ENCODE results near the gene GAN.
"Not testable (repeated sequence)": the region's sequence is repeated elsewhere in the genome, so short reads cannot be mapped to it uniquely, and the experiment has no call there.

Gene GAN

GRCh38 chr16:81417210-81417609, 102.4 kb downstream of the GAN start:
- DNase-seq (ENCODE audit: low spot score): no peak
- TF ChIP-seq CTCF (IDR thresholded peaks at IDR 0.05; ENCODE audit: extremely low read depth, insufficient read depth, missing control alignments): no peak
- in situ Hi-C loops (cut with MboI; ENCODE audit: low pct_unique_long_range_greater_than_20kb, low sequenced_read_pairs, unreplicated experiment): no loop called here

GRCh38 chr16:81419806-81420205, 105.0 kb downstream of the GAN start:
- DNase-seq (ENCODE audit: low spot score): no peak
- TF ChIP-seq CTCF (IDR thresholded peaks at IDR 0.05; ENCODE audit: extremely low read depth, insufficient read depth, missing control alignments): no peak

GRCh38 chr16:81421126-81421525, 106.4 kb downstream of the GAN start:
- in situ Hi-C loops (cut with MboI; ENCODE audit: low pct_unique_long_range_greater_than_20kb, low sequenced_read_pairs, unreplicated experiment): no loop called here
- no peak for TF ChIP-seq CTCF (IDR thresholded peaks at IDR 0.05; ENCODE audit: extremely low read depth, insufficient read depth, missing control alignments)
- no peak for DNase-seq (ENCODE audit: low spot score)

More at GRCh38 chr16:81419806-81420205, 105.0 kb downstream of the GAN start:
- in situ Hi-C loops (cut with MboI; ENCODE audit: low pct_unique_long_range_greater_than_20kb, low sequenced_read_pairs, unreplicated experiment): no loop called here

- TF ChIP-seq CTCF (IDR thresholded peaks at IDR 0.05; ENCODE audit: extremely low read depth, insufficient read depth, missing control alignments): no peak
- in situ Hi-C loops (cut with MboI; ENCODE audit: low pct_unique_long_range_greater_than_20kb, low sequenced_read_pairs, unreplicated experiment): no loop called here
- DNase-seq (ENCODE audit: low spot score): no peak
Measured at GRCh38 chr16:81421536-81421935, 106.8 kb downstream of the GAN start.

- DNase-seq (ENCODE audit: low spot score); in situ Hi-C loops (cut with MboI; ENCODE audit: low pct_unique_long_range_greater_than_20kb, low sequenced_read_pairs, unreplicated experiment): not testable (repeated sequence)
Measured at GRCh38 chr16:81422153-81422552, 107.4 kb downstream of the GAN start.

GRCh38 chr16:81424771-81425170, 110.0 kb downstream of the GAN start:
- in situ Hi-C loops (cut with MboI; ENCODE audit: low pct_unique_long_range_greater_than_20kb, low sequenced_read_pairs, unreplicated experiment): no loop called here
- TF ChIP-seq CTCF (IDR thresholded peaks at IDR 0.05; ENCODE audit: extremely low read depth, insufficient read depth, missing control alignments): no peak
- DNase-seq (ENCODE audit: low spot score): peak; percentile 48

- in situ Hi-C loops (cut with MboI; ENCODE audit: low pct_unique_long_range_greater_than_20kb, low sequenced_read_pairs, unreplicated experiment): no loop called here
- no peak for TF ChIP-seq CTCF (IDR thresholded peaks at IDR 0.05; ENCODE audit: extremely low read depth, insufficient read depth, missing control alignments)
- DNase-seq (ENCODE audit: low spot score): no peak
Measured at GRCh38 chr16:81427219-81427618, 112.5 kb downstream of the GAN start.

All from GM13977 (cell line).